Effector memory CD4-positive, alpha-beta T cell (primary cell): ENCODE measurements around the gene KCNG1.

Source experiments
- DNase-seq, 3 donors: peaks; one replicate each; pipeline ENCODE4 v3.0.0-alpha.2; 2020
- H3K27ac ChIP-seq: 2 replicates; pipeline ENCODE4 v1.7.0; 2013; ENCODE audit warnings: mild to moderate bottlenecking, low read length, moderate library complexity; ENCODE audit not compliant: insufficient read depth, poor library complexity, severe bottlenecking
- H3K27me3 ChIP-seq: replicated peaks from 2 replicates; pipeline ENCODE4 v1.7.0; 2013; ENCODE audit warnings: mild to moderate bottlenecking, low read length; ENCODE audit not compliant: insufficient read depth, control insufficient read depth, poor library complexity, severe bottlenecking
- H3K36me3 ChIP-seq: 2 replicates; pipeline ENCODE4 v1.7.0; 2013; ENCODE audit warnings: mild to moderate bottlenecking, low read length, moderate library complexity; ENCODE audit not compliant: control insufficient read depth, insufficient read depth
- H3K4me1 ChIP-seq: 2 replicates; pipeline ENCODE4 v1.7.0; 2013; ENCODE audit warnings: low read length, mild to moderate bottlenecking; ENCODE audit not compliant: control insufficient read depth, insufficient read depth, poor library complexity, severe bottlenecking
- H3K4me3 ChIP-seq: 2 replicates; pipeline ENCODE4 v1.7.0; 2013; ENCODE audit warnings: low read length, low read depth, mild to moderate bottlenecking; ENCODE audit not compliant: insufficient read depth, poor library complexity, severe bottlenecking
- H3K9me3 ChIP-seq: 2 replicates; pipeline ENCODE4 v1.7.0; 2013; ENCODE audit warnings: mild to moderate bottlenecking, low read length, moderate library complexity; ENCODE audit not compliant: control insufficient read depth
- total RNA-seq, 3 donors: gene quantifications; one replicate each; lab custom pipeline; 2026; lab: John Stamatoyannopoulos, UW

Gene KCNG1
- 0 reads per million in 3 donors for total RNA-seq

- H3K4me1 ChIP-seq, result peaks cover 10% of the 10 kb centered on the region
- H3K27ac ChIP-seq, result no peak within 1 kb of the TSS
- H3K9me3 ChIP-seq, result no peaks in the 10 kb centered on the region
- DNase-seq, result no peak
- H3K27me3 ChIP-seq, result peaks cover 11% of the 10 kb centered on the region
- no peaks in the 10 kb centered on the region for H3K36me3 ChIP-seq
- H3K4me3 ChIP-seq, result peak within 1 kb of the TSS; percentile 25
Observed at GRCh38 chr20:51022803-51023616, at the start of gene KCNG1. TSS of gene KCNG1 (minus strand) at chr20:51023107. CDS start at chr20:51010338, 12,769 bp downstream.

- H3K27me3 ChIP-seq, result no peaks in the 10 kb centered on the region
- H3K4me3 ChIP-seq, result no peak overlapping the region
- H3K27ac ChIP-seq, result no peak overlapping the region
- no peaks in the 10 kb centered on the region for H3K4me1 ChIP-seq
- H3K9me3 ChIP-seq, result no peaks in the 10 kb centered on the region
- no peak for DNase-seq
- H3K36me3 ChIP-seq, result no peaks in the 10 kb centered on the region
Observed at GRCh38 chr20:51070621-51071020, 47.7 kb upstream of the KCNG1 start.

- Histone ChIP-seq H3K4me3 (no peak overlapping the region), H3K27ac (no peak overlapping the region), H3K4me1 (no peaks in the 10 kb centered on the region), H3K36me3 (no peaks in the 10 kb centered on the region), H3K9me3 (no peaks in the 10 kb centered on the region), H3K27me3 (peaks cover 2% of the 10 kb centered on the region)
- DNase-seq, result no peak
Observed at GRCh38 chr20:51067792-51068191, 44.9 kb upstream of the KCNG1 start.

- no peak overlapping the region for H3K27ac ChIP-seq
- no peaks in the 10 kb centered on the region for H3K4me1 ChIP-seq
- DNase-seq, result no peak
- no peak overlapping the region for H3K4me3 ChIP-seq
- no peaks in the 10 kb centered on the region for H3K9me3 ChIP-seq
- peaks cover 2% of the 10 kb centered on the region for H3K27me3 ChIP-seq
- no peaks in the 10 kb centered on the region for H3K36me3 ChIP-seq
Observed at GRCh38 chr20:51065615-51066014, 42.7 kb upstream of the KCNG1 start.

- Histone ChIP-seq H3K27ac (no peak overlapping the region), H3K36me3 (no peaks in the 10 kb centered on the region), H3K4me1 (no peaks in the 10 kb centered on the region), H3K27me3 (peaks cover 2% of the 10 kb centered on the region), H3K4me3 (no peak overlapping the region), H3K9me3 (no peaks in the 10 kb centered on the region)
- no peak for DNase-seq
Observed at GRCh38 chr20:51064137-51064536, 41.2 kb upstream of the KCNG1 start.

GRCh38 chr20:51062065-51062464, 39.2 kb upstream of the KCNG1 start:
- Histone ChIP-seq H3K4me3 (no peak overlapping the region), H3K27me3 (peaks cover 2% of the 10 kb centered on the region), H3K36me3 (no peaks in the 10 kb centered on the region), H3K27ac (no peak overlapping the region), H3K9me3 (no peaks in the 10 kb centered on the region), H3K4me1 (no peaks in the 10 kb centered on the region)
- DNase-seq, result no peak

- no peak for DNase-seq
- no peaks in the 10 kb centered on the region for H3K36me3 ChIP-seq
- no peak overlapping the region for H3K4me3 ChIP-seq
- no peaks in the 10 kb centered on the region for H3K9me3 ChIP-seq
- peaks cover 2% of the 10 kb centered on the region for H3K27me3 ChIP-seq
- no peak overlapping the region for H3K27ac ChIP-seq
- no peaks in the 10 kb centered on the region for H3K4me1 ChIP-seq
Observed at GRCh38 chr20:51061418-51062045, 38.6 kb upstream of the KCNG1 start.

- Histone ChIP-seq H3K27ac (no peak overlapping the region), H3K4me1 (no peaks in the 10 kb centered on the region)
- DNase-seq, result no peak
Observed at GRCh38 chr20:51060301-51060700, 37.4 kb upstream of the KCNG1 start.

GRCh38 chr20:51059862-51060261, 37.0 kb upstream of the KCNG1 start:
- Histone ChIP-seq H3K4me1 (no peaks in the 10 kb centered on the region), H3K27ac (no peak overlapping the region), H3K4me3 (no peak overlapping the region), H3K27me3 (peaks cover 2% of the 10 kb centered on the region), H3K36me3 (no peaks in the 10 kb centered on the region), H3K9me3 (no peaks in the 10 kb centered on the region)
- no peak for DNase-seq

More at GRCh38 chr20:51060301-51060700, 37.4 kb upstream of the KCNG1 start:
- peaks cover 2% of the 10 kb centered on the region for H3K27me3 ChIP-seq
- H3K4me3 ChIP-seq, result no peak overlapping the region
- H3K9me3 ChIP-seq, result no peaks in the 10 kb centered on the region
- no peaks in the 10 kb centered on the region for H3K36me3 ChIP-seq

- H3K9me3 ChIP-seq, result no peaks in the 10 kb centered on the region
- H3K4me1 ChIP-seq, result no peaks in the 10 kb centered on the region
- H3K27me3 ChIP-seq, result no peaks in the 10 kb centered on the region
- no peak for DNase-seq
- no peaks in the 10 kb centered on the region for H3K36me3 ChIP-seq
- no peak overlapping the region for H3K4me3 ChIP-seq
- no peak overlapping the region for H3K27ac ChIP-seq
Observed at GRCh38 chr20:51058017-51058416, 35.1 kb upstream of the KCNG1 start.
